GF-D8 (cell line): ENCODE results near the gene ZNF594.
"Not testable (repeated sequence)": the region's sequence is repeated elsewhere in the genome, so short reads cannot be mapped to it uniquely, and the experiment has no call there.

Source experiments
- DNase-seq: peaks from one replicate; lab custom pipeline; 2025; lab: John Stamatoyannopoulos, UW

Gene ZNF594

GRCh38 chr17:5201011-5201410, 9.3 kb upstream of the ZNF594 start:
- no peak for DNase-seq

DNA sequence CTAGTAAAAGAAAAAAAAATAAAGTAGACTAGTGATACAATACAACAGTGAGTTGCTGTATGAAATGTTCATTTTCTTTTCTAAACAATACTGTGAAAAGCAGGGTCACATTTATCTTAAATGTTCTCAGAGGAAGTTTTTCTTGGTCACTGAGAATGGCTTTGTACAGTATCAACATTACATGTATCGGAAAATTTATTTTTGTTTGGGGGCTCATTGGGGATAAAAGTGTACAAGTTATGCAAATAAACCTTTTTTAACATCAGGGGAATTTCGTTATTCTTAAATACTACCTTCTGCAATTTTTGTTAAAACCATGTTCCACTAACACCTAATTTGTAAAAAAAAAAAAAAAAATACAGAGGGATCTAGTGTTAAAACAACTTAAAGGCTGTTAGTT, 8.7 kb upstream of the ZNF594 start:
- DNase-seq: no peak

GRCh38 chr17:5198472-5198871, 6.8 kb upstream of the ZNF594 start:
- no peak for DNase-seq

DNA sequence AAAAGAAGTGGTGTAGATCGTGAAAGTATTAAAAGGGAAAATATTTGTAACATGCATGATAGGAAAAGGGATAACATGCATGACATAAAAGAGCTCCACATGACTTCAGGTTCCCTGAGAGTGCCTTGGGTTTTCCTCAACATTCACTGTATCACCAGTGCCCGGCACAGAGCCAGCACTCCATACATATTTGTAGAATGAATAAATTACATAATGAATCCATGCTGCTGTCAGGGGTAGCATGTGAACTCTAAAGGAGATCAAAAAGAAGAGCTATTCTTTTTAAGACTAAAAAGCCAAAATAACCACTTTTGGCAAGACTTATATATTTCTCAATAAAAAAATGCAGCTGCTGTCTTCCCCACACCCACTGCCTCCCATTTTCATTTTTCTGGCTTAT, 2.7 kb upstream of the ZNF594 start:
- DNase-seq: no peak

DNA sequence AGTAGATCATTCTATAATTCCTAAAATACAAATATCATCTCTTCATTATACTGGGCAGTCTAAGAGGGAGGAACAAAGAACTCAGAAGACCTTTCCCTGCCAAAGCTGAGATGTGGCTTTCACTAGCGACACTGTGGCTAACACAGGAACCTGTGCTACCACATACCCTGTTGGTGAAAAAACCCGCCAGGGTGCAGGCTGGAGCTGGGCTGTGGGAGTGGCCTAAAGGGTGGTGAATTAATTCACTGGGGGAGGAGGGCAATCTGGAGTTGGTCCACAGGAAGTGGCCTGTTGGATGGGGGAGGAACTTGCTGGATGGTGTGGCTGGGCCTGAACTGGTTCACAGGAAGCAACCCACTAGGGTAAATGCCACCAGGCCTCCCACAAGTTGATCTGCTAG, 7.4 kb downstream of the ZNF594 start:
- DNase-seq: no peak

DNA sequence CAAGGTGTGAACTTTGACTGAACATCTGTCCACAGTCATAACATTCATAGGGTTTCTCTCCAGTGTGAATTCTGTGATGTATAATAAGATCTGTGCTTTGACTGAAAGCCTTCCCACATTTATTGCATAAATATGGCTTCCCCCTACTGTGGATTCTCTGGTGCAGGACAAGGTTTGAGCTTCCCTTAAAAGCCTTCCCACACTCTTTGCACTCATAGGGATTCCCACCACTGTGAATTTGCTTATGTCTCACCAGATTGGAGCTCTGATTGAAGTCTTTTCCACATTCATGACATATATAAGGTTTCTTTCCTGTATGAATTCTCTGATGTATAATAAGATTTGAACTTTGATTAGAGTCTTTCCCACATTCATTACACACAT, 8.3 kb downstream of the ZNF594 start:
- DNase-seq: no peak

- DNase-seq: no peak
Observed at GRCh38 chr17:5182597-5183409, 8.9 kb downstream of the ZNF594 start.

DNA sequence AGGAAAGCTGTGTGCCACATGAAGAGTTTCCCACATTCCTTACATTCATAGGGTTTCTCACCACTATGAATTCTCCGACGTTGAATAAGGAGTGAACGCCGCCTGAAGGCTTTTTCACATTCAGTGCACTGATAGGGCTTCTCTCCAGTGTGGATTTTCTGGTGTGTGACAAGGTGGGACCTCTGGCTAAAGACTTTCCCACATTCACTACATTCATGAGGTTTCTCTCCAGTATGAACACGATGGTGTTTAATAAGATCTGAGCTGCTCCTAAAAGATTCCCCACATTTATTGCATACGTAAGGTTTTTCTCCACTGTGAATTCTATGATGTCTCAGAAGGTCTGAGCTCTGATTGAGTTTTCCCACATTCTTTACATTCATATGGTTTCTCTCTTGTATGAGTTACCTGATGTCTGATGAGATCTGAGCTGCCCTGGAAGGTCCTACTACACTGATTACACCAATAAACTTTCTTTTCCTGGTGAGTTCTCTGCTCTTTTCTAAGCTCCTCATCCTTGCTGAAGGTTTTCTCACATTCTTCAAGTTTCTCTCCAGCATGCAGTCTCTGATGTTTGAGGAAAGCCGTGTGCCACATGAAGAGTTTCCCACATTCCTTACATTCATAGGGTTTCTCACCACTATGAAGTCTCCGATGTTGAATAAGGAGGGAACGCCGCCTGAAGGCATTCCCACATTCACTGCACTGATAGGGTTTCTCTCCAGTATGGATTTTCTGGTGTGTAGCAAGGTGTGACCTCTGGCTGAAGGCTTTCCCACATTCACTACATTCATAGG, 10.0 kb downstream of the ZNF594 start:
- DNase-seq: no peak

GRCh38 chr17:5179003-5179402, 12.7 kb downstream of the ZNF594 start:
- DNase-seq: no peak

DNA sequence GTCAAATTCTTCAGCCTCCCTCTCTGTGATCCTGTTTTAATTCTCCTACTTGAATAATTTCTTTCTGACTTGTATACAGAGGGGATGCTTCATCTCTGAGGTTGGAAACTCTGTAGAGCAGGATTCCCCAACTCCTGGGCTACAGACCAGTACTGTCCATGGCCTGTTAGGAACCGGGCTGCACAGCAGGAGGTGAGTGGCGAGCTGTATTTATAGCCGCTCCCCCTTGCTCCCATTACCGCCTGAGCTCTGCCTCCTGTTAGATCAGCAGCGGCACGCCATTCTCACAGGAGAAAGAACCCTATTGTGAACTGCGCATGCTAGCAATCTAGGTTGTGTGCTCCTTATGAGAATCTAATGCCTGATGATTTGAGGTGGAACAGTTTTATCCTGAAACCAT, 16.6 kb downstream of the ZNF594 start:
- not testable (repeated sequence) for DNase-seq

GRCh38 chr17:5165791-5166564, 25.7 kb downstream of the ZNF594 start:
- DNase-seq: not testable (repeated sequence)

DNA sequence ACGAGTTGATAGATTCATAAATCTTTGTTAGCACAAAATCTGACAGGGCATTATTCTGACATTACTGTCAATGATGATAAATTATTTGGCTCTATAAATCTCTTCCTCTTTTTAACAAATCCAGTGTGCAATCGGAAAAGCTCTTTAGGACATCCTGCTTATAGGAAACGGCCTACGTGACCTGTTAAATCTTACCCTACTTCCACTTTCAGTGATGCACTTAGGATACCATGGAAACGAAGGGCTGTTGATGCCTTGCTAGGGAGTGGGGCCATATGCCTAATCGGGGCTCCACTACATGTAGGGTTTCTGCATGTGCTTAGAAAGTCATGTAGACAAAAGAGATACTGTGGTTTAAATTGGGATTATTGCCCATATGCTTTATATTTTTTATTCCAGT, 27.2 kb downstream of the ZNF594 start:
- DNase-seq: no peak

GRCh38 chr17:5161793-5162192, 29.9 kb downstream of the ZNF594 start:
- DNase-seq: not testable (repeated sequence)

DNA sequence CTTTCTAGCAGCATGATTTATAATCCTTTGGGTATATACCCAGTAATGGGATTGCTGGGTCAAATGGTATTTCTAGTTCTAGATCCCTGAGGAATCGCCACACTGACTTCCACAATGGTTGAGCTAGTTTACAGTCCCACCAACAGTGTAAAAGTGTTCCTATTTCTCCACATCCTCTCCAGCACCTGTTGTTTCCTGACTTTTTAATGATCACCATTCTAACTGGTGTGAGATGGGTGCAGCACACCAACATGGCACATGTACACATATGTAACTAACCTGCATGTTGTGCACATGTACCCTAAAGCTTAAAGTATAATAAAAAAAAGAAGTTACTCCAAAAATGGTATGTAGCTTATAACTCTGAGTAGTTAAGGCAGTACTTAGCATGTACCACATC, 31.0 kb downstream of the ZNF594 start:
- not testable (repeated sequence) for DNase-seq

GRCh38 chr17:5146122-5146521, 45.5 kb downstream of the ZNF594 start:
- DNase-seq: not testable (repeated sequence)

DNA sequence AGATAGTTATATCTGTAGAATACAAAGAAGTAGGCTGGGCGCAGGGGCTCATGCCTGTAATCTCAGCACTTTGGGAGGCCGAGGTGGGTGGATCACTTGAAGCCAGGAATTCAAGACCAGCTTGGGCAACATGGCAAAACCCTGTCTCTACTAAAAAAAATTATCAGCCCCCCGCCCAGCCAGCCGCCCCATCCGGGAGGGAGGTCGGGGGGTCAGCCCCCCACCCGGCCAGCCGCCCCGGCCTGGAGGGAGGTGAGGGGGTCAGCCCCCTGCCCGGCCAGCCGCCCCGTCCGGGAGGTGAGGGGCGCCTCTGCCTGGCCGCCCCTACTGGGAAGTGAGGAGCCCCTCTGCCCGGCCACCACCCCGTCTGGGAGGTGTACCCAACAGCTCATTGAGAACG, 48.8 kb downstream of the ZNF594 start:
- DNase-seq: not testable (repeated sequence)

- DNase-seq: no peak
Observed at GRCh38 chr17:5139458-5139732, 52.3 kb downstream of the ZNF594 start.

GRCh38 chr17:5138616-5139457, 52.8 kb downstream of the ZNF594 start:
- no peak for DNase-seq

DNA sequence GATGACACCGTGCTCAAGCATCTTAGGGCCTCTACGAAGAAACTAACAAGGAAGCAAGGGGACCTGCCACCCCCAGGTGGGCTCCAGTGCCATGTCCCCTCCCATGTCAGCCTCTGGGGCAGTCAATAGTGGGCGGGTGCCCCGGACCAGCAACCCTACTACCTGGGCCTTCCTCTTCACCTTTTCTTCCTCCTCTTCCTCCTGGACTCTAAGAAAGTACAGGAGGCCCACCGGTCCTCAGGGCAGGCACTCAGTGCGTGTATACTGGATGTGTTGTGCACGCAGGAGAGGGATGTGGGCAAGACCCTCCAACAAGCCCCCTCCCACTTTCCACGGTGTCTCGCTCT, 53.5 kb downstream of the ZNF594 start:
- DNase-seq: not testable (repeated sequence)

- DNase-seq: not testable (repeated sequence)
Observed at GRCh38 chr17:5137511-5138197, 54.0 kb downstream of the ZNF594 start.
